ENCODE results near the gene PTK7. TPM values are rescaled to one million over a fixed set of nuclear protein-coding genes. Genes with fewer than 3 reads are reported as not detected.

Gene PTK7
- total and polyA plus RNA-seq, 2 experiments from 2014 or later: 46.1 to 147 TPM

DNA sequence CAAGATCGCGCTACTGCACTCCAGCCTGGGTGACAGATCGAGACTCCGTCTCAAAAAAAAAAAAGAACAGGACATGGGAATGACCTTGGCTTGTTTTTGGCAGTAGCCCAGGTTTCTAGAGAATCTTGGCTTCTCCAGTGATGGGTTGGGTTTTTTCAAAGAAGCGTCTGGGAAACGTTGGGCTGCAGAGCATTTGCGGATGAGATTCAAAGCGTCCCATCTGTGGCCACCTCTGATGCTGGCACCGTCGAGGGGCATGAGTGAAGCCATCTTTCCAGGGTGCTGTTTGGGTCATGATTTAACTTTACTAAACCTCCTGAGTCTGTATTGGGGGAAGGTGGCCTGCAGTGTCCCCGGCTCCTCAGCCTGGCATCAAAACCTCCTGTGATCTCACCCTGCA lies 51.8 kb downstream of the PTK7 start (continued):
- TF ChIP-seq, protein P1, sequence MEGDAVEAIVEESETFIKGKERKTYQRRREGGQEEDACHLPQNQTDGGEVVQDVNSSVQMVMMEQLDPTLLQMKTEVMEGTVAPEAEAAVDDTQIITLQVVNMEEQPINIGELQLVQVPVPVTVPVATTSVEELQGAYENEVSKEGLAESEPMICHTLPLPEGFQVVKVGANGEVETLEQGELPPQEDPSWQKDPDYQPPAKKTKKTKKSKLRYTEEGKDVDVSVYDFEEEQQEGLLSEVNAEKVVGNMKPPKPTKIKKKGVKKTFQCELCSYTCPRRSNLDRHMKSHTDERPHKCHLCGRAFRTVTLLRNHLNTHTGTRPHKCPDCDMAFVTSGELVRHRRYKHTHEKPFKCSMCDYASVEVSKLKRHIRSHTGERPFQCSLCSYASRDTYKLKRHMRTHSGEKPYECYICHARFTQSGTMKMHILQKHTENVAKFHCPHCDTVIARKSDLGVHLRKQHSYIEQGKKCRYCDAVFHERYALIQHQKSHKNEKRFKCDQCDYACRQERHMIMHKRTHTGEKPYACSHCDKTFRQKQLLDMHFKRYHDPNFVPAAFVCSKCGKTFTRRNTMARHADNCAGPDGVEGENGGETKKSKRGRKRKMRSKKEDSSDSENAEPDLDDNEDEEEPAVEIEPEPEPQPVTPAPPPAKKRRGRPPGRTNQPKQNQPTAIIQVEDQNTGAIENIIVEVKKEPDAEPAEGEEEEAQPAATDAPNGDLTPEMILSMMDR (conservative IDR thresholded peaks at IDR 0.05; ENCODE audit: low read depth in 2 of 2): no peak
- TF ChIP-seq EZH2 (IDR thresholded peaks at IDR 0.05; ENCODE audit: low read depth, unreplicated experiment): no peak
- no peak for TF ChIP-seq JUNB (IDR thresholded peaks at IDR 0.05; ENCODE audit: unreplicated experiment)
- no peak for TF ChIP-seq STAT1 (IDR thresholded peaks at IDR 0.05; ENCODE audit: unreplicated experiment)

DNA sequence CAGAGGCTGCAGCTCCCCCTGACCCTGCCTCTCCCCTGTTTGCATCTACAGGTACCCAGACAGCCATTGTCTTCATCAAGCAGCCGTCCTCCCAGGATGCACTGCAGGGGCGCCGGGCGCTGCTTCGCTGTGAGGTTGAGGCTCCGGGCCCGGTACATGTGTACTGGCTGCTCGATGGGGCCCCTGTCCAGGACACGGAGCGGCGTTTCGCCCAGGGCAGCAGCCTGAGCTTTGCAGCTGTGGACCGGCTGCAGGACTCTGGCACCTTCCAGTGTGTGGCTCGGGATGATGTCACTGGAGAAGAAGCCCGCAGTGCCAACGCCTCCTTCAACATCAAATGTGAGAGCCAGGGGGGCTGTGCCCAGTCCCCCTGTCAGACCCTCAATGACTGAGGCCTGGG lies 52.8 kb downstream of the PTK7 start:
- ATAC-seq (no peak), DNase-seq (ENCODE audit: low spot score) (no peak)
- Histone ChIP-seq H3K4me1 (ENCODE audit: insufficient read depth) (peaks cover 2% of the 10 kb centered on the region), H3K27me3 (ENCODE audit: insufficient read depth) (no peaks in the 10 kb centered on the region), H3K4me3 (no peak overlapping the region), H4K20me1 (replicated peaks; ENCODE audit: insufficient read depth) (no peaks in the 10 kb centered on the region; the same call in 1 of the 2 replicates), H3K79me2 (replicated peaks; ENCODE audit: insufficient read depth) (peaks cover 42% of the 10 kb centered on the region), H2AFZ (no peak overlapping the region), H3K36me3 (ENCODE audit: insufficient read depth) (no peaks in the 10 kb centered on the region), H3K27ac (ENCODE audit: low read depth) (no peak overlapping the region), H3F3A (replicated peaks; ENCODE audit: low read depth) (no peaks in the 10 kb centered on the region), H3K4me2 (no peak overlapping the region), H3K9me2 (ENCODE audit: insufficient read depth) (no peaks in the 10 kb centered on the region)
- H3K36me3 Mint-ChIP-seq (ENCODE audit: low read depth): peaks cover 27% of the 10 kb centered on the region
- no peaks in the 10 kb centered on the region; the same call in 2 of the 3 replicates for H3K9me3 Mint-ChIP-seq
- H3K4me3 Mint-ChIP-seq: no peak overlapping the region
- no peak for TF ChIP-seq NANOG (IDR thresholded peaks at IDR 0.05; ENCODE audit: borderline replicate concordance)
- TF ChIP-seq ZNF114 (CRISPR knock-in tag; IDR thresholded peaks at IDR 0.05): no peak
- no peak for TF ChIP-seq STAT1 (IDR thresholded peaks at IDR 0.05; ENCODE audit: unreplicated experiment)
- TF ChIP-seq, protein P2, sequence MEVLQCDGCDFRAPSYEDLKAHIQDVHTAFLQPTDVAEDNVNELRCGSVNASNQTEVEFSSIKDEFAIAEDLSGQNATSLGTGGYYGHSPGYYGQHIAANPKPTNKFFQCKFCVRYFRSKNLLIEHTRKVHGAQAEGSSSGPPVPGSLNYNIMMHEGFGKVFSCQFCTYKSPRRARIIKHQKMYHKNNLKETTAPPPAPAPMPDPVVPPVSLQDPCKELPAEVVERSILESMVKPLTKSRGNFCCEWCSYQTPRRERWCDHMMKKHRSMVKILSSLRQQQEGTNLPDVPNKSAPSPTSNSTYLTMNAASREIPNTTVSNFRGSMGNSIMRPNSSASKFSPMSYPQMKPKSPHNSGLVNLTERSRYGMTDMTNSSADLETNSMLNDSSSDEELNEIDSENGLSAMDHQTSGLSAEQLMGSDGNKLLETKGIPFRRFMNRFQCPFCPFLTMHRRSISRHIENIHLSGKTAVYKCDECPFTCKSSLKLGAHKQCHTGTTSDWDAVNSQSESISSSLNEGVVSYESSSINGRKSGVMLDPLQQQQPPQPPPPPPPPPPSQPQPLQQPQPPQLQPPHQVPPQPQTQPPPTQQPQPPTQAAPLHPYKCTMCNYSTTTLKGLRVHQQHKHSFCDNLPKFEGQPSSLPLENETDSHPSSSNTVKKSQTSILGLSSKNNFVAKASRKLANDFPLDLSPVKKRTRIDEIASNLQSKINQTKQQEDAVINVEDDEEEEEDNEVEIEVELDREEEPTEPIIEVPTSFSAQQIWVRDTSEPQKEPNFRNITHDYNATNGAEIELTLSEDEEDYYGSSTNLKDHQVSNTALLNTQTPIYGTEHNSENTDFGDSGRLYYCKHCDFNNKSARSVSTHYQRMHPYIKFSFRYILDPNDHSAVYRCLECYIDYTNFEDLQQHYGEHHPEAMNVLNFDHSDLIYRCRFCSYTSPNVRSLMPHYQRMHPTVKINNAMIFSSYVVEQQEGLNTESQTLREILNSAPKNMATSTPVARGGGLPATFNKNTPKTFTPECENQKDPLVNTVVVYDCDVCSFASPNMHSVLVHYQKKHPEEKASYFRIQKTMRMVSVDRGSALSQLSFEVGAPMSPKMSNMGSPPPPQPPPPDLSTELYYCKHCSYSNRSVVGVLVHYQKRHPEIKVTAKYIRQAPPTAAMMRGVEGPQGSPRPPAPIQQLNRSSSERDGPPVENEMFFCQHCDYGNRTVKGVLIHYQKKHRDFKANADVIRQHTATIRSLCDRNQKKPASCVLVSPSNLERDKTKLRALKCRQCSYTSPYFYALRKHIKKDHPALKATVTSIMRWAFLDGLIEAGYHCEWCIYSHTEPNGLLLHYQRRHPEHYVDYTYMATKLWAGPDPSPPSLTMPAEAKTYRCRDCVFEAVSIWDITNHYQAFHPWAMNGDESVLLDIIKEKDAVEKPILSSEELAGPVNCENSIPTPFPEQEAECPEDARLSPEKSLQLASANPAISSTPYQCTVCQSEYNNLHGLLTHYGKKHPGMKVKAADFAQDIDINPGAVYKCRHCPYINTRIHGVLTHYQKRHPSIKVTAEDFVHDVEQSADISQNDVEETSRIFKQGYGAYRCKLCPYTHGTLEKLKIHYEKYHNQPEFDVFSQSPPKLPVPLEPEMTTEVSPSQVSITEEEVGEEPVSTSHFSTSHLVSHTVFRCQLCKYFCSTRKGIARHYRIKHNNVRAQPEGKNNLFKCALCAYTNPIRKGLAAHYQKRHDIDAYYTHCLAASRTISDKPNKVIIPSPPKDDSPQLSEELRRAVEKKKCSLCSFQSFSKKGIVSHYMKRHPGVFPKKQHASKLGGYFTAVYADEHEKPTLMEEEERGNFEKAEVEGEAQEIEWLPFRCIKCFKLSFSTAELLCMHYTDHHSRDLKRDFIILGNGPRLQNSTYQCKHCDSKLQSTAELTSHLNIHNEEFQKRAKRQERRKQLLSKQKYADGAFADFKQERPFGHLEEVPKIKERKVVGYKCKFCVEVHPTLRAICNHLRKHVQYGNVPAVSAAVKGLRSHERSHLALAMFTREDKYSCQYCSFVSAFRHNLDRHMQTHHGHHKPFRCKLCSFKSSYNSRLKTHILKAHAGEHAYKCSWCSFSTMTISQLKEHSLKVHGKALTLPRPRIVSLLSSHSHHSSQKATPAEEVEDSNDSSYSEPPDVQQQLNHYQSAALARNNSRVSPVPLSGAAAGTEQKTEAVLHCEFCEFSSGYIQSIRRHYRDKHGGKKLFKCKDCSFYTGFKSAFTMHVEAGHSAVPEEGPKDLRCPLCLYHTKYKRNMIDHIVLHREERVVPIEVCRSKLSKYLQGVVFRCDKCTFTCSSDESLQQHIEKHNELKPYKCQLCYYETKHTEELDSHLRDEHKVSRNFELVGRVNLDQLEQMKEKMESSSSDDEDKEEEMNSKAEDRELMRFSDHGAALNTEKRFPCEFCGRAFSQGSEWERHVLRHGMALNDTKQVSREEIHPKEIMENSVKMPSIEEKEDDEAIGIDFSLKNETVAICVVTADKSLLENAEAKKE (CRISPR knock-in tag; IDR thresholded peaks at IDR 0.05): no peak
- TF ChIP-seq EZH2phosphoT487 (IDR thresholded peaks at IDR 0.05; ENCODE audit: unreplicated experiment): no peak
- TF ChIP-seq, protein P3, sequence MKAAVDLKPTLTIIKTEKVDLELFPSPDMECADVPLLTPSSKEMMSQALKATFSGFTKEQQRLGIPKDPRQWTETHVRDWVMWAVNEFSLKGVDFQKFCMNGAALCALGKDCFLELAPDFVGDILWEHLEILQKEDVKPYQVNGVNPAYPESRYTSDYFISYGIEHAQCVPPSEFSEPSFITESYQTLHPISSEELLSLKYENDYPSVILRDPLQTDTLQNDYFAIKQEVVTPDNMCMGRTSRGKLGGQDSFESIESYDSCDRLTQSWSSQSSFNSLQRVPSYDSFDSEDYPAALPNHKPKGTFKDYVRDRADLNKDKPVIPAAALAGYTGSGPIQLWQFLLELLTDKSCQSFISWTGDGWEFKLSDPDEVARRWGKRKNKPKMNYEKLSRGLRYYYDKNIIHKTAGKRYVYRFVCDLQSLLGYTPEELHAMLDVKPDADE (IDR thresholded peaks at IDR 0.05): no peak
- TF ChIP-seq, protein P4, sequence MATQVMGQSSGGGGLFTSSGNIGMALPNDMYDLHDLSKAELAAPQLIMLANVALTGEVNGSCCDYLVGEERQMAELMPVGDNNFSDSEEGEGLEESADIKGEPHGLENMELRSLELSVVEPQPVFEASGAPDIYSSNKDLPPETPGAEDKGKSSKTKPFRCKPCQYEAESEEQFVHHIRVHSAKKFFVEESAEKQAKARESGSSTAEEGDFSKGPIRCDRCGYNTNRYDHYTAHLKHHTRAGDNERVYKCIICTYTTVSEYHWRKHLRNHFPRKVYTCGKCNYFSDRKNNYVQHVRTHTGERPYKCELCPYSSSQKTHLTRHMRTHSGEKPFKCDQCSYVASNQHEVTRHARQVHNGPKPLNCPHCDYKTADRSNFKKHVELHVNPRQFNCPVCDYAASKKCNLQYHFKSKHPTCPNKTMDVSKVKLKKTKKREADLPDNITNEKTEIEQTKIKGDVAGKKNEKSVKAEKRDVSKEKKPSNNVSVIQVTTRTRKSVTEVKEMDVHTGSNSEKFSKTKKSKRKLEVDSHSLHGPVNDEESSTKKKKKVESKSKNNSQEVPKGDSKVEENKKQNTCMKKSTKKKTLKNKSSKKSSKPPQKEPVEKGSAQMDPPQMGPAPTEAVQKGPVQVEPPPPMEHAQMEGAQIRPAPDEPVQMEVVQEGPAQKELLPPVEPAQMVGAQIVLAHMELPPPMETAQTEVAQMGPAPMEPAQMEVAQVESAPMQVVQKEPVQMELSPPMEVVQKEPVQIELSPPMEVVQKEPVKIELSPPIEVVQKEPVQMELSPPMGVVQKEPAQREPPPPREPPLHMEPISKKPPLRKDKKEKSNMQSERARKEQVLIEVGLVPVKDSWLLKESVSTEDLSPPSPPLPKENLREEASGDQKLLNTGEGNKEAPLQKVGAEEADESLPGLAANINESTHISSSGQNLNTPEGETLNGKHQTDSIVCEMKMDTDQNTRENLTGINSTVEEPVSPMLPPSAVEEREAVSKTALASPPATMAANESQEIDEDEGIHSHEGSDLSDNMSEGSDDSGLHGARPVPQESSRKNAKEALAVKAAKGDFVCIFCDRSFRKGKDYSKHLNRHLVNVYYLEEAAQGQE (IDR thresholded peaks at IDR 0.05; ENCODE audit: unreplicated experiment): no peak
- TF ChIP-seq EZH2 (IDR thresholded peaks at IDR 0.05; ENCODE audit: low read depth, unreplicated experiment): no peak
- H3K27ac Mint-ChIP-seq: no peak overlapping the region
- H3K4me1 Mint-ChIP-seq: peaks cover 26% of the 10 kb centered on the region
- peaks cover 21% of the 10 kb centered on the region for H3K27me3 Mint-ChIP-seq (ENCODE audit: insufficient read depth, low read depth, poor library complexity)

Data from GM23338 (cell line).